Measurements from ENCODE around the gene CABP2.

GRCh38 chr11:67489885-67490726 lies 33.1 kb downstream of the CABP2 start:
- no peak for TF ChIP-seq TAF1 (IDR thresholded peaks at IDR 0.05; ENCODE audit: borderline replicate concordance, low read depth, low read length)
- TF ChIP-seq POLR2A (IDR thresholded peaks at IDR 0.05; ENCODE audit: low read depth, low read length): no peak; the same call in 1 of the 2 replicates
